Stimulated activated CD4-positive, alpha-beta T cell treated with anti-CD3 and anti-CD28 coated beads, Interleukin-1b, Interleukin-23, amount 100 ng/mL, for 4 hours (primary cell): ENCODE data around the gene ATP2A1.
"Not testable (repeated sequence)": the region's sequence is repeated elsewhere in the genome, so short reads cannot be mapped to it uniquely, and the experiment has no call there.

Experiments used
- DNase-seq, 2 donors: peaks; one replicate each; pipeline ENCODE4 v3.0.0-alpha.2; 2020; ENCODE audit warnings: low read depth in 2 of 2

ATP2A1 gene

GRCh38 chr16:28859326-28859725, 19.0 kb upstream of the ATP2A1 start:
- DNase-seq = no peak

- no peak for DNase-seq
These were observed 14.1 kb upstream of the ATP2A1 start for GRCh38 chr16:28863929-28864793.

- no peak for DNase-seq
These were observed 13.1 kb upstream of the ATP2A1 start for GRCh38 chr16:28865001-28865688.

GRCh38 chr16:28865722-28866453, 12.4 kb upstream of the ATP2A1 start:
- DNase-seq = no peak

GRCh38 chr16:28866454-28866804, 11.9 kb upstream of the ATP2A1 start:
- no peak for DNase-seq

- no peak for DNase-seq
These were observed 11.0 kb upstream of the ATP2A1 start for GRCh38 chr16:28867241-28867640.

- not testable (repeated sequence) for DNase-seq
These were observed 10.6 kb upstream of the ATP2A1 start for GRCh38 chr16:28867646-28868045.

GRCh38 chr16:28869201-28869600, 9.1 kb upstream of the ATP2A1 start:
- DNase-seq = no peak

GRCh38 chr16:28872952-28873351, 5.3 kb upstream of the ATP2A1 start:
- no peak for DNase-seq

- peak; percentile 37 to 46 for DNase-seq
These were observed 4.6 kb upstream of the ATP2A1 start for GRCh38 chr16:28873543-28874201.

- no peak for DNase-seq
These were observed 3.9 kb upstream of the ATP2A1 start for GRCh38 chr16:28874406-28874805.

GRCh38 chr16:28875134-28876018, 2.9 kb upstream of the ATP2A1 start:
- DNase-seq = no peak

- DNase-seq = no peak
These were observed 2.1 kb upstream of the ATP2A1 start for GRCh38 chr16:28876019-28876659.

- DNase-seq = no peak
These were observed 1.2 kb upstream of the ATP2A1 start for GRCh38 chr16:28876973-28877654.

GRCh38 chr16:28877655-28878000, 660 bp upstream of the ATP2A1 start:
- no peak for DNase-seq

- DNase-seq = no peak
These were observed 1.1 kb downstream of the ATP2A1 start for GRCh38 chr16:28879261-28879840.

GRCh38 chr16:28879841-28880588, 1.7 kb downstream of the ATP2A1 start:
- DNase-seq = peak; percentile 86 to 91

- no peak for DNase-seq
These were observed 2.3 kb downstream of the ATP2A1 start for GRCh38 chr16:28880589-28880915.

- DNase-seq = no peak
These were observed 2.7 kb downstream of the ATP2A1 start for GRCh38 chr16:28880955-28881354.
